Neuronal stem cell (in vitro differentiated cells): ENCODE data around the gene SAXO1.

Source experiments
- DNase-seq: peaks from one replicate; pipeline ENCODE4 v3.0.0-alpha.2; 2013; ENCODE audit warnings: low spot score
- H2AFZ ChIP-seq: one replicate; pipeline ENCODE4 v1.6.1; 2013; ENCODE audit warnings: mild to moderate bottlenecking, low read length, inconsistent platforms
- H2AK5ac ChIP-seq: 2 replicates; pipeline ENCODE4 v1.6.1; 2013; ENCODE audit warnings: low read depth, mild to moderate bottlenecking, inconsistent platforms, low read length, moderate library complexity, mixed read lengths
- H2BK120ac ChIP-seq: 2 replicates; pipeline ENCODE4 v1.6.1; 2013; ENCODE audit warnings: low read depth, mild to moderate bottlenecking, inconsistent platforms, low read length, moderate library complexity, mixed read lengths
- H2BK12ac ChIP-seq: one replicate; pipeline ENCODE4 v1.6.1; 2013; ENCODE audit warnings: low read length, inconsistent platforms
- H2BK15ac ChIP-seq: 2 replicates; pipeline ENCODE4 v1.6.1; 2013; ENCODE audit warnings: mild to moderate bottlenecking, low read length, inconsistent platforms, mixed read lengths
- H2BK5ac ChIP-seq: one replicate; pipeline ENCODE4 v1.6.1; 2013; ENCODE audit warnings: inconsistent platforms, mild to moderate bottlenecking, low read length, moderate library complexity
- H3K14ac ChIP-seq: one replicate; pipeline ENCODE4 v1.6.1; 2013; ENCODE audit warnings: low read length, inconsistent platforms
- H3K18ac ChIP-seq: 2 replicates; pipeline ENCODE4 v1.6.1; 2013; ENCODE audit warnings: low read length, inconsistent platforms
- H3K23ac ChIP-seq: 2 replicates; pipeline ENCODE4 v1.6.1; 2013; ENCODE audit warnings: low read depth, mild to moderate bottlenecking, mixed read lengths, low read length, inconsistent platforms; ENCODE audit not compliant: poor library complexity
- H3K27ac ChIP-seq: replicated peaks from 3 replicates; pipeline ENCODE4 v1.5.1; 2013; ENCODE audit warnings: low read length, inconsistent platforms
- H3K27me3 ChIP-seq, 3 experiments: 2 replicates each; pipeline ENCODE4 v1.6.1; 2013; ENCODE audit warnings: low read length in 3 of 3, mild to moderate bottlenecking in 2 of 3, inconsistent platforms in 1 of 3, low read depth in 1 of 3, mixed read lengths in 1 of 3, moderate library complexity in 1 of 3; ENCODE audit not compliant: control insufficient read depth in 3 of 3, insufficient read depth in 3 of 3
- H3K36me3 ChIP-seq, 2 donors: replicated peaks in 1 of 2; 2 replicates each; pipeline ENCODE4 v1.6.1; 2013; ENCODE audit warnings: low read length in 2 of 2; ENCODE audit not compliant: control insufficient read depth in 2 of 2, insufficient read depth in 2 of 2
- H3K4ac ChIP-seq: 2 replicates; pipeline ENCODE4 v1.6.1; 2013; ENCODE audit warnings: inconsistent platforms, mild to moderate bottlenecking, low read length, moderate library complexity
- H3K4me1 ChIP-seq, 2 donors: 1 replicate in 1 of 2; 2 replicates in 1 of 2; pipeline ENCODE4 v1.6.1; 2013; ENCODE audit warnings: low read length in 2 of 2, low read depth in 1 of 2; ENCODE audit not compliant: control insufficient read depth in 2 of 2, insufficient read depth in 1 of 2
- H3K4me2 ChIP-seq: one replicate; pipeline ENCODE4 v1.6.1; 2013; ENCODE audit warnings: mild to moderate bottlenecking, low read length, inconsistent platforms; ENCODE audit not compliant: insufficient read depth, poor library complexity, severe bottlenecking
- H3K4me3 ChIP-seq, 2 donors: 2 replicates each; pipeline ENCODE4 v1.5.1; 2013; ENCODE audit warnings: low read length in 2 of 2, mild to moderate bottlenecking in 2 of 2, inconsistent platforms in 1 of 2, moderate library complexity in 1 of 2
- H3K79me1 ChIP-seq: one replicate; pipeline ENCODE4 v1.6.1; 2013; ENCODE audit warnings: low read depth, mild to moderate bottlenecking, inconsistent platforms, low read length, moderate library complexity
- H3K9ac ChIP-seq: one replicate; pipeline ENCODE4 v1.6.1; 2013; ENCODE audit warnings: mild to moderate bottlenecking, low read depth, low read length, inconsistent platforms; ENCODE audit not compliant: poor library complexity
- H3K9me3 ChIP-seq, 2 donors: replicated peaks in 1 of 2; 2 replicates each; pipeline versions ENCODE3 to v1.6.1; 2013; ENCODE audit warnings: low read length in 2 of 2, mild to moderate bottlenecking in 2 of 2, inconsistent platforms in 1 of 2, low read depth in 1 of 2, mixed read lengths in 1 of 2, moderate library complexity in 1 of 2; ENCODE audit not compliant: control insufficient read depth in 2 of 2, insufficient read depth in 1 of 2
- H4K8ac ChIP-seq: one replicate; pipeline ENCODE4 v1.6.1; 2013; ENCODE audit warnings: low read depth, mild to moderate bottlenecking, inconsistent platforms, low read length, moderate library complexity
- H4K91ac ChIP-seq: one replicate; pipeline ENCODE4 v1.6.1; 2013; ENCODE audit warnings: low read length, low read depth, mild to moderate bottlenecking, inconsistent platforms; ENCODE audit not compliant: poor library complexity
- WGBS, 2 donors: extraction: QIAGEN DNeasy Blood & Tissue Kit; methylation state at CpG; one replicate each; pipeline ENCODE4 v1.1.7; 2013; ENCODE audit warnings: missing lambda C conversion rate in 2 of 2, mixed read lengths in 1 of 2; ENCODE audit not compliant: insufficient read length in 2 of 2, insufficient replicate concordance in 1 of 2; ENCODE audit errors: extremely low coverage in 2 of 2; 5-methylcytosine and 5-hydroxymethylcytosine counted together

SAXO1 gene

GRCh38 chr9:18906656-18907395 is 126.2 kb downstream of the SAXO1 start:
- Histone ChIP-seq H3K27me3 (no peaks in the 10 kb centered on the region), H2AFZ (no peak overlapping the region), H3K4me2 (no peak overlapping the region), H2AK5ac (no peak overlapping the region), H3K79me1 (no peaks in the 10 kb centered on the region), H2BK12ac (no peak overlapping the region), H3K27ac (no peak overlapping the region), H2BK15ac (no peak overlapping the region), H3K23ac (no peak overlapping the region), H2BK120ac (no peak overlapping the region), H3K4me1 (peaks cover 0 to 11% of the 10 kb centered on the region in 2 donors), H3K9ac (no peak overlapping the region), H4K8ac (no peak overlapping the region), H4K91ac (no peak overlapping the region), H3K14ac (peak overlapping the region; percentile 32), H3K9me3 (peaks cover 0 to 3% of the 10 kb centered on the region in 2 donors), H3K4me3 (no peak overlapping the region), H3K4ac (no peak overlapping the region), H2BK5ac (no peak overlapping the region), H3K18ac (peak overlapping the region; percentile 23), H3K36me3 (no peaks in the 10 kb centered on the region)
- no CpG with 5 or more reads among the region's 9 CpGs for WGBS, 2 donors
- DNase-seq, result no peak

GRCh38 chr9:18905883-18906629 is 127.0 kb downstream of the SAXO1 start:
- Histone ChIP-seq H3K9me3 (peaks cover 0 to 3% of the 10 kb centered on the region in 2 donors), H3K4me2 (no peak overlapping the region), H2AFZ (no peak overlapping the region), H3K23ac (no peak overlapping the region), H2BK15ac (no peak overlapping the region), H3K27me3 (no peaks in the 10 kb centered on the region), H3K36me3 (no peaks in the 10 kb centered on the region), H2BK5ac (no peak overlapping the region), H4K8ac (no peak overlapping the region), H3K4me1 (peaks cover 0 to 11% of the 10 kb centered on the region in 2 donors), H2AK5ac (no peak overlapping the region), H3K79me1 (no peaks in the 10 kb centered on the region), H3K4me3 (no peak overlapping the region), H4K91ac (no peak overlapping the region), H2BK120ac (no peak overlapping the region), H3K27ac (no peak overlapping the region), H3K14ac (peak overlapping the region; percentile 32), H3K9ac (no peak overlapping the region), H3K4ac (no peak overlapping the region), H2BK12ac (no peak overlapping the region), H3K18ac (no peak overlapping the region)
- no peak for DNase-seq
- no CpG with 5 or more reads among the region's 9 CpGs for WGBS, 2 donors

- H3K4me2 ChIP-seq, result no peak overlapping the region
- no peaks in the 10 kb centered on the region for H3K36me3 ChIP-seq
- no peak for DNase-seq
- H3K79me1 ChIP-seq, result no peaks in the 10 kb centered on the region
- no peak overlapping the region for H2BK120ac ChIP-seq
- H3K27ac ChIP-seq, result no peak overlapping the region
- no peak overlapping the region for H2AFZ ChIP-seq
- no peak overlapping the region for H4K91ac ChIP-seq
- H2BK15ac ChIP-seq, result no peak overlapping the region
- no peak overlapping the region for H3K23ac ChIP-seq
- H3K9ac ChIP-seq, result no peak overlapping the region
- H4K8ac ChIP-seq, result no peak overlapping the region
- no CpG with 5 or more reads among the region's 11 CpGs for WGBS, 2 donors
- H3K14ac ChIP-seq, result no peak overlapping the region
- no peak overlapping the region for H2BK5ac ChIP-seq
- H3K27me3 ChIP-seq, result no peaks in the 10 kb centered on the region
- H3K9me3 ChIP-seq, result peaks cover 0 to 3% of the 10 kb centered on the region in 2 donors
- H2AK5ac ChIP-seq, result no peak overlapping the region
- H3K4me1 ChIP-seq, result peaks cover 0 to 11% of the 10 kb centered on the region in 2 donors
- H2BK12ac ChIP-seq, result no peak overlapping the region
- H3K4ac ChIP-seq, result no peak overlapping the region
- no peak overlapping the region for H3K18ac ChIP-seq
- H3K4me3 ChIP-seq, result no peak overlapping the region
Observed at GRCh38 chr9:18905028-18905882, 127.8 kb downstream of the SAXO1 start.
